GM23338 (cell line): Measurements from ENCODE around the gene PLA2G7. TPM values are rescaled to one million over a fixed set of nuclear protein-coding genes. Genes with fewer than 3 reads are reported as not detected.

Experiments used
- ATAC-seq: fragments of 200-7000 bp; cut with Tn5 transposase; 3 replicates; pipeline ENCODE4 v1.9.1; 2020
- DNase-seq: peaks from one replicate; pipeline ENCODE4 v3.0.0-alpha.2; 2015; ENCODE audit warnings: low spot score
- H2AFZ ChIP-seq: fragments of 200-600 bp; sonication (generic); 2 replicates; pipeline ENCODE4 v1.8.0; 2016; ENCODE audit warnings: antibody characterized with exemption, mild to moderate bottlenecking, moderate library complexity
- H3F3A ChIP-seq: fragments of 200-600 bp; sonication (generic); replicated peaks from 2 replicates; pipeline ENCODE4 v1.8.0; 2017; ENCODE audit warnings: antibody characterized with exemption, mixed run types, low read depth
- H3K27ac ChIP-seq: fragments of 200-600 bp; sonication (generic); 2 replicates; pipeline ENCODE4 v1.6.1; 2016; ENCODE audit warnings: low read depth
- H3K27me3 ChIP-seq: fragments of 200-600 bp; sonication (generic); 2 replicates; pipeline ENCODE4 v1.8.0; 2016; ENCODE audit warnings: mild to moderate bottlenecking, mixed run types, moderate library complexity; ENCODE audit not compliant: insufficient read depth
- H3K36me3 ChIP-seq: fragments of 200-600 bp; sonication (generic); 2 replicates; pipeline ENCODE4 v1.8.0; 2016; ENCODE audit warnings: mild to moderate bottlenecking; ENCODE audit not compliant: insufficient read depth
- H3K4me1 ChIP-seq: fragments of 200-600 bp; sonication (generic); 2 replicates; pipeline ENCODE4 v1.8.0; 2016; ENCODE audit warnings: mild to moderate bottlenecking, moderate library complexity; ENCODE audit not compliant: insufficient read depth
- H3K4me2 ChIP-seq: fragments of 200-600 bp; sonication (generic); 2 replicates; pipeline ENCODE4 v1.7.1; 2017; ENCODE audit warnings: mixed run types
- H3K4me3 ChIP-seq: fragments of 200-600 bp; sonication (generic); 2 replicates; pipeline ENCODE4 v1.6.1; 2016; ENCODE audit warnings: mixed run types
- H3K79me2 ChIP-seq: fragments of 200-600 bp; sonication (generic); replicated peaks from 2 replicates; pipeline ENCODE4 v1.8.0; 2017; ENCODE audit warnings: mild to moderate bottlenecking; ENCODE audit not compliant: insufficient read depth
- H3K9me2 ChIP-seq: fragments of 200-600 bp; sonication (generic); 2 replicates; pipeline ENCODE4 v1.8.0; 2017; ENCODE audit not compliant: insufficient read depth
- H4K20me1 ChIP-seq: fragments of 200-600 bp; sonication (generic); replicated peaks from 2 replicates; pipeline ENCODE4 v1.8.0; 2017; ENCODE audit warnings: mild to moderate bottlenecking; ENCODE audit not compliant: insufficient read depth
- H3K27ac Mint-ChIP-seq: 2 replicates; pipeline ENCODE4 v1.8.0; 2020; ENCODE audit warnings: inconsistent platforms, mild to moderate bottlenecking, moderate library complexity, mixed read lengths
- H3K27me3 Mint-ChIP-seq: 3 replicates; pipeline ENCODE4 v1.8.0; 2022; ENCODE audit warnings: low read depth, mild to moderate bottlenecking, moderate library complexity, mixed read lengths, inconsistent platforms; ENCODE audit not compliant: insufficient read depth, poor library complexity
- H3K36me3 Mint-ChIP-seq: 3 replicates; pipeline ENCODE4 v1.8.0; 2021; ENCODE audit warnings: low read depth, mild to moderate bottlenecking, inconsistent platforms, moderate library complexity, mixed read lengths
- H3K4me1 Mint-ChIP-seq: 3 replicates; pipeline ENCODE4 v1.8.0; 2020; ENCODE audit warnings: mild to moderate bottlenecking, inconsistent platforms, mixed read lengths
- H3K4me3 Mint-ChIP-seq: 3 replicates; pipeline ENCODE4 v1.8.0; 2021; ENCODE audit warnings: moderate library complexity, mild to moderate bottlenecking, inconsistent platforms, mixed read lengths
- H3K9me3 Mint-ChIP-seq: 3 replicates; pipeline ENCODE4 v1.8.0; 2020; ENCODE audit warnings: moderate library complexity, mild to moderate bottlenecking, inconsistent platforms, mixed read lengths
- CREB1 ChIP-seq: fragments of 250-450 bp; sonication (Bioruptor Pico); IDR thresholded peaks from 2 replicates; pipeline ENCODE4 v1.5.0; 2020; ENCODE audit warnings: low read depth, mild to moderate bottlenecking, moderate library complexity
- CTCF ChIP-seq, 2 experiments: fragments of 200-600 bp in 1 of 2; sonication (generic) in 1 of 2; conservative IDR thresholded peaks; 2 replicates each; pipeline versions ENCODE4 v1.5.1 to v1.6.1; 2016 to 2017; ENCODE audit warnings: antibody characterized with exemption in 2 of 2, low read depth in 2 of 2, mild to moderate bottlenecking in 2 of 2, moderate library complexity in 1 of 2
- ETS1 ChIP-seq: IDR thresholded peaks from 2 replicates; pipeline ENCODE4 v1.6.1; 2016; ENCODE audit warnings: antibody characterized with exemption
- EZH2 ChIP-seq: fragments of 200-600 bp; sonication (generic); IDR thresholded peaks from one replicate; pipeline ENCODE4 v1.8.0; 2017; ENCODE audit warnings: antibody characterized with exemption, mild to moderate bottlenecking, low read depth; ENCODE audit not compliant: unreplicated experiment
- EZH2phosphoT487 ChIP-seq: fragments of 200-600 bp; sonication (generic); IDR thresholded peaks from one replicate; pipeline ENCODE4 v1.8.1; 2018; ENCODE audit warnings: antibody characterized with exemption; ENCODE audit not compliant: unreplicated experiment
- JUNB ChIP-seq: IDR thresholded peaks from one replicate; pipeline ENCODE4 v1.6.1; 2016; ENCODE audit warnings: antibody characterized with exemption; ENCODE audit not compliant: unreplicated experiment
- NANOG ChIP-seq: IDR thresholded peaks from 2 replicates; pipeline ENCODE4 v1.6.1; 2016; ENCODE audit warnings: antibody characterized with exemption, borderline replicate concordance
- POLR2AphosphoS5 ChIP-seq: IDR thresholded peaks from 2 replicates; pipeline ENCODE4 v1.6.1; 2016; ENCODE audit warnings: antibody characterized with exemption, low read depth
- REST ChIP-seq: IDR thresholded peaks from one replicate; pipeline ENCODE4 v1.6.1; 2018; ENCODE audit warnings: antibody characterized with exemption; ENCODE audit not compliant: unreplicated experiment
- STAT1 ChIP-seq: IDR thresholded peaks from one replicate; pipeline ENCODE4 v1.6.1; 2016; ENCODE audit warnings: antibody characterized with exemption; ENCODE audit not compliant: unreplicated experiment
- ZNF114 ChIP-seq: fragments of 250-450 bp; sonication (Bioruptor Pico); IDR thresholded peaks from 2 replicates; pipeline ENCODE4 v1.5.0; 2020; ENCODE audit warnings: mild to moderate bottlenecking, moderate library complexity
- ZNF331 ChIP-seq: fragments of 250-450 bp; sonication (Bioruptor Pico); IDR thresholded peaks from 2 replicates; pipeline ENCODE4 v1.5.0; 2020; ENCODE audit warnings: low read depth, mild to moderate bottlenecking, moderate library complexity
- ZNF462 ChIP-seq: fragments of 250-450 bp; sonication (Bioruptor Pico); IDR thresholded peaks from 2 replicates; pipeline ENCODE4 v1.5.0; 2020; ENCODE audit warnings: mild to moderate bottlenecking, moderate library complexity
- polyA plus RNA-seq: library from polyadenylated mRNA; unstranded; fragments of >200 nt; fragmentation: Nextera tagmentation; extraction: Ambion mirVana; gene quantifications from 2 replicates; pipeline ENCODE4 v1.2.1, GENCODE V29; 2016
- total RNA-seq: library from RNA; depleted of rRNA; stranded (reverse); fragments of >200 nt; shearing (Covaris generic); gene quantifications from 2 replicates; pipeline ENCODE4 v1.2.3, GENCODE V29; 2014

Gene PLA2G7
- total and polyA plus RNA-seq, 2 experiments from 2014 or later, result 2.4 to 2.8 TPM

GRCh38 chr6:46777476-46778346 is 42.5 kb upstream of the PLA2G7 start:
- Histone ChIP-seq H3K36me3 (no peaks in the 10 kb centered on the region), H3K27ac (no peak overlapping the region), H3K4me2 (no peak overlapping the region), H3K4me3 (no peak overlapping the region), H3K27me3 (no peaks in the 10 kb centered on the region), H3F3A (no peaks in the 10 kb centered on the region), H4K20me1 (no peaks in the 10 kb centered on the region), H3K79me2 (no peaks in the 10 kb centered on the region), H3K9me2 (peaks cover 9% of the 10 kb centered on the region; the same call in 1 of the 2 replicates), H2AFZ (no peak overlapping the region), H3K4me1 (no peaks in the 10 kb centered on the region)
- TF ChIP-seq ETS1 (no peak), JUNB (no peak), STAT1 (no peak), REST (no peak), CREB1 (CRISPR knock-in tag) (no peak), NANOG (no peak), CTCF (conservative IDR thresholded peaks at IDR 0.05; ENCODE audit: low read depth in 2 of 2) (no peak), EZH2phosphoT487 (no peak), POLR2AphosphoS5 (no peak), EZH2 (no peak), ZNF114 (CRISPR knock-in tag) (no peak), ZNF331 (no peak), ZNF462 (CRISPR knock-in tag) (no peak)
- peaks cover 1% of the 10 kb centered on the region for H3K27me3 Mint-ChIP-seq
- H3K36me3 Mint-ChIP-seq, result no peaks in the 10 kb centered on the region; the same call in 2 of the 3 replicates
- no peaks in the 10 kb centered on the region for H3K4me1 Mint-ChIP-seq
- H3K4me3 Mint-ChIP-seq, result no peak overlapping the region
- ATAC-seq, result no peak
- no peak for DNase-seq
- no peak overlapping the region for H3K27ac Mint-ChIP-seq
- H3K9me3 Mint-ChIP-seq, result no peaks in the 10 kb centered on the region; the same call in 2 of the 3 replicates
